Smooth muscle cell (in vitro differentiated cells): ENCODE data around the gene OR2M2. TPM values are rescaled to one million over a fixed set of nuclear protein-coding genes. Genes with fewer than 3 reads are reported as not detected.

Experiments used
- DNase-seq: peaks from one replicate; lab custom pipeline; 2025; ENCODE audit not compliant: unreplicated experiment; lab: John Stamatoyannopoulos, UW
- H2AFZ ChIP-seq: fragments of 200-600 bp; sonication (generic); 2 replicates; pipeline ENCODE4 v1.6.0; 2016; ENCODE audit warnings: antibody characterized with exemption, low read depth, mild to moderate bottlenecking
- H3F3A ChIP-seq: fragments of 200-600 bp; sonication (generic); 2 replicates; pipeline ENCODE4 v1.6.0; 2017; ENCODE audit warnings: antibody characterized with exemption, low read depth
- H3K27ac ChIP-seq: fragments of 200-600 bp; sonication (generic); 2 replicates; pipeline ENCODE4 v1.5.1; 2016; ENCODE audit warnings: low read depth, mild to moderate bottlenecking
- H3K27me3 ChIP-seq: fragments of 200-600 bp; sonication (generic); 2 replicates; pipeline ENCODE4 v1.6.1; 2016; ENCODE audit warnings: low read depth, mild to moderate bottlenecking
- H3K36me3 ChIP-seq: fragments of 200-600 bp; sonication (generic); 2 replicates; pipeline ENCODE4 v1.5.1; 2016; ENCODE audit warnings: low read depth
- H3K4me1 ChIP-seq: fragments of 200-600 bp; sonication (generic); 2 replicates; pipeline ENCODE4 v1.5.1; 2016; ENCODE audit warnings: low read depth
- H3K4me2 ChIP-seq: fragments of 200-600 bp; sonication (generic); 2 replicates; pipeline ENCODE4 v1.6.0; 2016; ENCODE audit warnings: mild to moderate bottlenecking
- H3K4me3 ChIP-seq: fragments of 200-600 bp; sonication (generic); 2 replicates; pipeline ENCODE4 v1.5.1; 2016; ENCODE audit warnings: mild to moderate bottlenecking
- H3K79me2 ChIP-seq: fragments of 200-600 bp; sonication (generic); 2 replicates; pipeline ENCODE4 v1.6.0; 2016; ENCODE audit warnings: low read depth, mild to moderate bottlenecking
- H3K9ac ChIP-seq: fragments of 200-600 bp; sonication (generic); 2 replicates; pipeline ENCODE4 v1.6.0; 2016; ENCODE audit warnings: low read depth
- H3K9me3 ChIP-seq: fragments of 200-600 bp; sonication (generic); replicated peaks from 2 replicates; pipeline ENCODE4 v1.5.1; 2016; ENCODE audit warnings: low read depth
- H4K20me1 ChIP-seq: fragments of 200-600 bp; sonication (generic); 2 replicates; pipeline ENCODE4 v1.6.0; 2016; ENCODE audit warnings: low read depth
- CTCF ChIP-seq: fragments of 200-600 bp; sonication (generic); IDR thresholded peaks from 2 replicates; pipeline ENCODE4 v1.5.1; 2017; ENCODE audit warnings: borderline replicate concordance, mild to moderate bottlenecking, antibody characterized with exemption; ENCODE audit not compliant: insufficient read depth, poor library complexity, severe bottlenecking
- WGBS: methylation state at CpG from one replicate; pipeline ENCODE4 v1.1.7; 2016; ENCODE audit warnings: low lambda C conversion rate; 5-methylcytosine and 5-hydroxymethylcytosine counted together
- polyA plus RNA-seq: library from polyadenylated mRNA; unstranded; fragments of >200 nt; fragmentation: Nextera tagmentation; extraction: Ambion mirVana; gene quantifications from 2 replicates; pipeline ENCODE4 v1.2.1, GENCODE V29; 2016
- total RNA-seq: library from RNA; depleted of rRNA; stranded (reverse); fragments of >200 nt; gene quantifications from 2 replicates; pipeline ENCODE4 v1.2.3, GENCODE V29; 2014

The OR2M2 gene
- total and polyA plus RNA-seq, 2 experiments from 2014 or later, result not detected

DNA sequence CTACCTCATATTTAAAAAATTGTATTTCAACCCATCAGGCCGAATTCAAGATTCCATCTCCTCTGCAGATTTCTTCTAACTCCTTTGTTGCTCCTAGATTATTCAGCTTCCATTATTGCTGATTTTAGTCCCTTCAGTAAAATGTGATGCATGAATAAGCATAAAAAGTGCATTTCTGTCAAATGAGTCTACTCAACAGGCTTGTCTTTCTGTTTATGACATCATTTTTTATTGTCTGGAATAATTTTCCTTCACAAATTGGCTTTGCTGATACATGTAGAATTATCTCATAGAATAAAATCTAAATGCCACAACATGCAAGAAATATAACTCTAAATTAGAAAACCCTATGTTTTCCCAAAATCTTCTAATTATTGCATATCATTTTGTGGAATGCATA lies 31.3 kb upstream of the OR2M2 start:
- no peaks in the 10 kb centered on the region for H3K79me2 ChIP-seq
- H2AFZ ChIP-seq, result no peak overlapping the region
- 32% methylated on average over 1 of the region's 1 CpG for WGBS
- H3K9me3 ChIP-seq, result peaks cover 7% of the 10 kb centered on the region
- H4K20me1 ChIP-seq, result no peaks in the 10 kb centered on the region
- H3K4me1 ChIP-seq, result no peaks in the 10 kb centered on the region
- no peak overlapping the region for H3K9ac ChIP-seq
- no peaks in the 10 kb centered on the region for H3K36me3 ChIP-seq
- DNase-seq, result no peak
- H3K4me2 ChIP-seq, result no peak overlapping the region
- H3K27ac ChIP-seq, result no peak overlapping the region
- no peaks in the 10 kb centered on the region for H3K27me3 ChIP-seq
- no peaks in the 10 kb centered on the region for H3F3A ChIP-seq
- TF ChIP-seq CTCF, result no peak
- no peak overlapping the region for H3K4me3 ChIP-seq

DNA sequence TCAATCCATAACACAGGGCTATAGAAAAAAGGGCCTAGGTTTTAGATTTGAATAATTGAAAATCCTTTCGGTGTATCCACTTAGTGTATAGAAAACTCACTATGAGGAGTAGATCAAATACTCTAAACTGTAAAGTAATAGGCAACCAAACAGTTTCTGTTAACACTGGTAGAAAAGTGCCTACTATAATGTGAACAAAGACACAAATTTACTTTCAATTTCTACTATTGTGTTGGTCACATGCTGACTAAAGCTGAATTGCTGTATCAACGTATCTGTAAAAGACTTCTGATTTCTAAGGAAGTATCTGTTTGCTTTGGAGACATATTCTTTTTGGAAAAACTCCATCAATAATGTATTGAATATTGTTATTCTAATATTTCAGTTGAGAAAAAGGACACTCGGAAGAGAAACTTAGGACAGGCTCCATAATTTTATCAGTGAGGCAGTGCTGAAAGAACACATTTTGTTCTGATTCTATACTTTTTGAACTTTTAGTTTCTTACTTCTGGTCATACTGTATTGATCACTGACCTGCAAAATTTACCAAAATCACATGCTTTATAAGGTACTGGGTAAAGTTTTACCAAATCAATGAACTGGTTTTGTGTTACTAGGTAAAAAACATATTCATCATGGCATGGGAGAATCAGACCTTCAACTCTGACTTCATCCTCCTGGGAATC lies 30.0 kb upstream of the OR2M2 start, which contains the start of gene OR2M5:
OR2M5 (plus strand) TSS at position 636 of the 686 bp plus-strand sequence; CDS start at position 636, 0 bp downstream.
- no peaks in the 10 kb centered on the region for H3K36me3 ChIP-seq
- H3K9ac ChIP-seq, result no peak within 1 kb of the TSS
- 71% methylated on average over 3 of the region's 3 CpGs for WGBS
- no peaks in the 10 kb centered on the region for H3K79me2 ChIP-seq
- no peak within 1 kb of the TSS for H3K4me2 ChIP-seq
- no peak within 1 kb of the TSS for H2AFZ ChIP-seq
- H4K20me1 ChIP-seq, result no peaks in the 10 kb centered on the region
- no peak within 1 kb of the TSS for H3K4me3 ChIP-seq
- H3K4me1 ChIP-seq, result no peaks in the 10 kb centered on the region
- H3K27me3 ChIP-seq, result no peaks in the 10 kb centered on the region
- no peak for TF ChIP-seq CTCF
- DNase-seq, result no peak
- no peak within 1 kb of the TSS for H3K27ac ChIP-seq
- peaks cover 7% of the 10 kb centered on the region for H3K9me3 ChIP-seq
- H3F3A ChIP-seq, result no peaks in the 10 kb centered on the region

GRCh38 chr1:248152056-248152827 lies 22.4 kb upstream of the OR2M2 start:
- H4K20me1 ChIP-seq, result no peaks in the 10 kb centered on the region
- no peak for TF ChIP-seq CTCF
- H3K27ac ChIP-seq, result no peak overlapping the region
- no peak overlapping the region for H3K4me2 ChIP-seq
- H3K4me1 ChIP-seq, result no peaks in the 10 kb centered on the region
- H3K4me3 ChIP-seq, result no peak overlapping the region
- H3F3A ChIP-seq, result no peaks in the 10 kb centered on the region
- no peaks in the 10 kb centered on the region for H3K79me2 ChIP-seq
- no peak overlapping the region for H3K9ac ChIP-seq
- H3K9me3 ChIP-seq, result peaks cover 5% of the 10 kb centered on the region
- no peak overlapping the region for H2AFZ ChIP-seq
- H3K27me3 ChIP-seq, result no peaks in the 10 kb centered on the region
- DNase-seq, result no peak
- WGBS, result 78% methylated on average over 6 of the region's 6 CpGs
- no peaks in the 10 kb centered on the region for H3K36me3 ChIP-seq
